ENCODE data around the gene B4GALT2.

Gene B4GALT2

GRCh38 chr1:43978551-43979260, at the start of gene B4GALT2:
TSS of gene B4GALT2 (plus strand) at chr1:43979210. CDS start at chr1:43981161, 1,951 bp downstream.
- Histone ChIP-seq H3K4me1 (ENCODE audit: control insufficient read depth in 1 of 2, insufficient read depth in 2 of 2, low read length in 2 of 2) (peaks cover 8 to 43% of the 10 kb centered on the region in 2 donors), H3K27ac (ENCODE audit: low read length) (no peak within 1 kb of the TSS), H3K9me3 (ENCODE audit: control insufficient read depth in 1 of 2, low read length in 2 of 2) (no peaks in the 10 kb centered on the region), H3K36me3 (ENCODE audit: control insufficient read depth in 1 of 2, insufficient read depth in 2 of 2, low read length in 2 of 2) (peaks cover 13 to 17% of the 10 kb centered on the region in 2 donors), H3K27me3 (ENCODE audit: low read depth, low read length) (no peaks in the 10 kb centered on the region), H3K4me3 (ENCODE audit: low read depth in 1 of 2, low read length in 2 of 2) (peak within 1 kb of the TSS; percentile 56 to 70)

GRCh38 chr1:43930168-43930948, 48.7 kb upstream of the B4GALT2 start:
- H3K9me3 ChIP-seq (ENCODE audit: control insufficient read depth in 1 of 2, low read length in 2 of 2) = no peaks in the 10 kb centered on the region
- peaks cover 4 to 25% of the 10 kb centered on the region in 2 donors for H3K4me1 ChIP-seq (ENCODE audit: control insufficient read depth in 1 of 2, insufficient read depth in 2 of 2, low read length in 2 of 2)
- peaks cover 8% of the 10 kb centered on the region for H3K27me3 ChIP-seq (ENCODE audit: low read depth, low read length)
- H3K4me3 ChIP-seq (ENCODE audit: low read depth in 1 of 2, low read length in 2 of 2) = no peak overlapping the region
- H3K27ac ChIP-seq (ENCODE audit: low read length) = no peak overlapping the region
- H3K36me3 ChIP-seq (ENCODE audit: control insufficient read depth in 1 of 2, insufficient read depth in 2 of 2, low read length in 2 of 2) = peaks cover 3 to 18% of the 10 kb centered on the region in 2 donors

GRCh38 chr1:43930949-43931275, 48.1 kb upstream of the B4GALT2 start:
- Histone ChIP-seq H3K27me3 (ENCODE audit: low read depth, low read length) (peaks cover 8% of the 10 kb centered on the region), H3K36me3 (ENCODE audit: control insufficient read depth in 1 of 2, insufficient read depth in 2 of 2, low read length in 2 of 2) (peaks cover 3 to 14% of the 10 kb centered on the region in 2 donors), H3K4me3 (ENCODE audit: low read depth in 1 of 2, low read length in 2 of 2) (no peak overlapping the region), H3K27ac (ENCODE audit: low read length) (no peak overlapping the region), H3K4me1 (ENCODE audit: control insufficient read depth in 1 of 2, insufficient read depth in 2 of 2, low read length in 2 of 2) (peaks cover 4 to 30% of the 10 kb centered on the region in 2 donors), H3K9me3 (ENCODE audit: control insufficient read depth in 1 of 2, low read length in 2 of 2) (no peaks in the 10 kb centered on the region)

GRCh38 chr1:43931711-43932660, 47.0 kb upstream of the B4GALT2 start:
- H3K27me3 ChIP-seq (ENCODE audit: low read depth, low read length) = peaks cover 8% of the 10 kb centered on the region

GRCh38 chr1:43932786-43933385, 46.1 kb upstream of the B4GALT2 start:
- Histone ChIP-seq H3K9me3 (ENCODE audit: control insufficient read depth in 1 of 2, low read length in 2 of 2) (no peaks in the 10 kb centered on the region), H3K27me3 (ENCODE audit: low read depth, low read length) (peaks cover 8% of the 10 kb centered on the region), H3K4me3 (ENCODE audit: low read depth in 1 of 2, low read length in 2 of 2) (peak overlapping the region; percentile 42 to 59), H3K27ac (ENCODE audit: low read length) (no peak overlapping the region), H3K36me3 (ENCODE audit: control insufficient read depth in 1 of 2, insufficient read depth in 2 of 2, low read length in 2 of 2) (peaks cover 3 to 7% of the 10 kb centered on the region in 2 donors), H3K4me1 (ENCODE audit: control insufficient read depth in 1 of 2, insufficient read depth in 2 of 2, low read length in 2 of 2) (peaks cover 4 to 39% of the 10 kb centered on the region in 2 donors)

More at GRCh38 chr1:43931711-43932660, 47.0 kb upstream of the B4GALT2 start:
- no peak overlapping the region for H3K4me3 ChIP-seq (ENCODE audit: low read depth in 1 of 2, low read length in 2 of 2)
- H3K9me3 ChIP-seq (ENCODE audit: control insufficient read depth in 1 of 2, low read length in 2 of 2) = no peaks in the 10 kb centered on the region
- H3K36me3 ChIP-seq (ENCODE audit: control insufficient read depth in 1 of 2, insufficient read depth in 2 of 2, low read length in 2 of 2) = peaks cover 3 to 7% of the 10 kb centered on the region in 2 donors
- peaks cover 4 to 39% of the 10 kb centered on the region in 2 donors for H3K4me1 ChIP-seq (ENCODE audit: control insufficient read depth in 1 of 2, insufficient read depth in 2 of 2, low read length in 2 of 2)
- no peak overlapping the region for H3K27ac ChIP-seq (ENCODE audit: low read length)

- no peaks in the 10 kb centered on the region for H3K9me3 ChIP-seq (ENCODE audit: control insufficient read depth in 1 of 2, low read length in 2 of 2)
- peak within 1 kb of the TSS; percentile 42 to 59 for H3K4me3 ChIP-seq (ENCODE audit: low read depth in 1 of 2, low read length in 2 of 2)
- H3K36me3 ChIP-seq (ENCODE audit: control insufficient read depth in 1 of 2, insufficient read depth in 2 of 2, low read length in 2 of 2) = peaks cover 3 to 7% of the 10 kb centered on the region in 2 donors
- H3K27me3 ChIP-seq (ENCODE audit: low read depth, low read length) = peaks cover 8% of the 10 kb centered on the region
- H3K27ac ChIP-seq (ENCODE audit: low read length) = no peak within 1 kb of the TSS
- peaks cover 4 to 39% of the 10 kb centered on the region in 2 donors for H3K4me1 ChIP-seq (ENCODE audit: control insufficient read depth in 1 of 2, insufficient read depth in 2 of 2, low read length in 2 of 2)
These were observed 45.5 kb upstream of the B4GALT2 start, which contains the start of gene ARTN for GRCh38 chr1:43933386-43934100. TSS of gene ARTN (plus strand) at chr1:43933801. CDS start at chr1:43935657, 1,856 bp downstream.

GRCh38 chr1:43934101-43934985, 44.7 kb upstream of the B4GALT2 start:
- Histone ChIP-seq H3K4me3 (ENCODE audit: low read depth in 1 of 2, low read length in 2 of 2) (peak overlapping the region; percentile 23 to 59), H3K36me3 (ENCODE audit: control insufficient read depth in 1 of 2, insufficient read depth in 2 of 2, low read length in 2 of 2) (peaks cover 3 to 7% of the 10 kb centered on the region in 2 donors), H3K27me3 (ENCODE audit: low read depth, low read length) (peaks cover 8% of the 10 kb centered on the region), H3K9me3 (ENCODE audit: control insufficient read depth in 1 of 2, low read length in 2 of 2) (no peaks in the 10 kb centered on the region), H3K4me1 (ENCODE audit: control insufficient read depth in 1 of 2, insufficient read depth in 2 of 2, low read length in 2 of 2) (peaks cover 4 to 39% of the 10 kb centered on the region in 2 donors), H3K27ac (ENCODE audit: low read length) (no peak overlapping the region)

GRCh38 chr1:43934986-43935324, 44.1 kb upstream of the B4GALT2 start:
- H3K27me3 ChIP-seq (ENCODE audit: low read depth, low read length) = peaks cover 8% of the 10 kb centered on the region
- peaks cover 1 to 4% of the 10 kb centered on the region in 2 donors for H3K36me3 ChIP-seq (ENCODE audit: control insufficient read depth in 1 of 2, insufficient read depth in 2 of 2, low read length in 2 of 2)
- H3K27ac ChIP-seq (ENCODE audit: low read length) = no peak overlapping the region
- H3K4me1 ChIP-seq (ENCODE audit: control insufficient read depth in 1 of 2, insufficient read depth in 2 of 2, low read length in 2 of 2) = peaks cover 4 to 39% of the 10 kb centered on the region in 2 donors
- H3K9me3 ChIP-seq (ENCODE audit: control insufficient read depth in 1 of 2, low read length in 2 of 2) = no peaks in the 10 kb centered on the region
- H3K4me3 ChIP-seq (ENCODE audit: low read depth in 1 of 2, low read length in 2 of 2) = no peak overlapping the region

- no peaks in the 10 kb centered on the region for H3K36me3 ChIP-seq (ENCODE audit: control insufficient read depth in 1 of 2, insufficient read depth in 2 of 2, low read length in 2 of 2)
- H3K27me3 ChIP-seq (ENCODE audit: low read depth, low read length) = peaks cover 8% of the 10 kb centered on the region
- H3K9me3 ChIP-seq (ENCODE audit: control insufficient read depth in 1 of 2, low read length in 2 of 2) = no peaks in the 10 kb centered on the region
- H3K27ac ChIP-seq (ENCODE audit: low read length) = no peak overlapping the region
- H3K4me1 ChIP-seq (ENCODE audit: control insufficient read depth in 1 of 2, insufficient read depth in 2 of 2, low read length in 2 of 2) = peaks cover 4 to 39% of the 10 kb centered on the region in 2 donors
- peak overlapping the region in 1 of 2 donors; percentile 58 for H3K4me3 ChIP-seq (ENCODE audit: low read depth in 1 of 2, low read length in 2 of 2)
These were observed 43.1 kb upstream of the B4GALT2 start for GRCh38 chr1:43935711-43936427.

All from muscle layer of duodenum (tissue), 2 donors.